IMR-90 (cell line): ENCODE data around the gene RYR2. TPM values are rescaled to one million over a fixed set of nuclear protein-coding genes. Genes with fewer than 3 reads are reported as not detected.

ENCODE experiments used
- ATAC-seq: fragments of 200-7000 bp; cut with Tn5 transposase; 2 replicates; pipeline ENCODE4 v1.9.1; 2020; ENCODE audit warnings: low read depth, mild to moderate bottlenecking, moderate library complexity
- BruUV-seq: library from RNA; stranded (reverse); fragments of 400-500 nt; replicated peaks from 2 replicates; lab custom pipeline; 2021; lab: Mats Ljungman, UMichigan
- CTCF ChIA-PET: fragments of 300-600 bp; formaldehyde crosslinking; extraction: SDS; loops from one replicate; lab custom pipeline; 2021; ENCODE audit warnings: antibody characterized with exemption; lab: Yijun Ruan, JAX
- POLR2A ChIA-PET: fragments of 300-600 bp; sonication (Branson Sonifier 250); formaldehyde crosslinking; loops from one replicate; lab custom pipeline; 2022; ENCODE audit warnings: antibody characterized with exemption; ENCODE audit not compliant: unreplicated experiment; lab: Charles Lee
- DNase-seq: peaks from one replicate; pipeline ENCODE4 v3.0.0; 2013
- H2AFZ ChIP-seq: replicated peaks from 2 replicates; pipeline ENCODE3; 2013; ENCODE audit warnings: low read length, mild to moderate bottlenecking; ENCODE audit not compliant: poor library complexity
- H2AK5ac ChIP-seq: 2 replicates; pipeline ENCODE4 v1.6.1; 2013; ENCODE audit warnings: low read depth, low read length, inconsistent platforms
- H2AK9ac ChIP-seq: replicated peaks from 2 replicates; pipeline ENCODE3; 2013; ENCODE audit warnings: mild to moderate bottlenecking, low read depth, low read length, moderate library complexity; ENCODE audit not compliant: poor library complexity
- H2BK120ac ChIP-seq: 2 replicates; pipeline ENCODE4 v1.6.1; 2013; ENCODE audit warnings: low read depth, low read length, inconsistent platforms
- H2BK15ac ChIP-seq: 3 replicates; pipeline ENCODE4 v1.6.1; 2013; ENCODE audit warnings: low read depth, low read length, inconsistent platforms
- H2BK20ac ChIP-seq: 2 replicates; pipeline ENCODE4 v1.6.1; 2013; ENCODE audit warnings: low read depth, mild to moderate bottlenecking, inconsistent platforms, low read length, moderate library complexity
- H2BK5ac ChIP-seq: 2 replicates; pipeline ENCODE4 v1.6.1; 2013; ENCODE audit warnings: mild to moderate bottlenecking, low read depth, low read length, inconsistent platforms; ENCODE audit not compliant: poor library complexity, severe bottlenecking
- H3K14ac ChIP-seq: replicated peaks from 2 replicates; pipeline ENCODE4 v1.6.1; 2013; ENCODE audit warnings: low read depth, low read length, inconsistent platforms
- H3K18ac ChIP-seq: 2 replicates; pipeline ENCODE4 v1.6.1; 2013; ENCODE audit warnings: low read depth, low read length, control low read depth
- H3K23ac ChIP-seq: 2 replicates; pipeline ENCODE4 v1.6.1; 2013; ENCODE audit warnings: low read depth, low read length, inconsistent platforms
- H3K27ac ChIP-seq: 2 replicates; pipeline ENCODE4 v1.5.1; 2013; ENCODE audit warnings: mild to moderate bottlenecking, control low read depth, low read length; ENCODE audit not compliant: insufficient read depth
- H3K27me3 ChIP-seq: 2 replicates; pipeline ENCODE4 v1.6.1; 2013; ENCODE audit warnings: low read length; ENCODE audit not compliant: control insufficient read depth, insufficient read depth
- H3K36me3 ChIP-seq: 2 replicates; pipeline ENCODE4 v1.6.1; 2013; ENCODE audit warnings: low read length, mixed read lengths; ENCODE audit not compliant: control insufficient read depth, insufficient read depth
- H3K4ac ChIP-seq: 2 replicates; pipeline ENCODE4 v1.6.1; 2013; ENCODE audit warnings: low read depth, low read length, inconsistent platforms
- H3K4me1 ChIP-seq: 2 replicates; pipeline ENCODE4 v1.6.1; 2013; ENCODE audit warnings: low read length, mixed read lengths; ENCODE audit not compliant: control insufficient read depth, insufficient read depth
- H3K4me2 ChIP-seq: 2 replicates; pipeline ENCODE4 v1.6.1; 2013; ENCODE audit warnings: low read depth, mild to moderate bottlenecking, control low read depth, low read length, moderate library complexity
- H3K4me3 ChIP-seq: 2 replicates; pipeline ENCODE4 v1.5.1; 2013; ENCODE audit warnings: low read depth, mild to moderate bottlenecking, control low read depth, low read length, moderate library complexity; ENCODE audit not compliant: insufficient read depth
- H3K56ac ChIP-seq: 2 replicates; pipeline ENCODE4 v1.6.1; 2013; ENCODE audit warnings: low read length, inconsistent platforms; ENCODE audit not compliant: insufficient read depth; ENCODE audit errors: extremely low read depth
- H3K79me1 ChIP-seq, 2 experiments: 2 replicates each; pipeline ENCODE4 v1.6.1; 2013; ENCODE audit warnings: low read length in 2 of 2, inconsistent platforms in 1 of 2, low read depth in 1 of 2
- H3K9ac ChIP-seq: 2 replicates; pipeline ENCODE4 v1.6.1; 2013; ENCODE audit warnings: low read depth, low read length, control low read depth
- H3K9me1 ChIP-seq: 2 replicates; pipeline ENCODE4 v1.6.1; 2013; ENCODE audit warnings: low read length, inconsistent platforms; ENCODE audit not compliant: insufficient read depth
- H3K9me3 ChIP-seq: 2 replicates; pipeline ENCODE4 v1.6.1; 2013; ENCODE audit warnings: low read length; ENCODE audit not compliant: control insufficient read depth, insufficient read depth
- H4K20me1 ChIP-seq: 2 replicates; pipeline ENCODE4 v1.6.1; 2013; ENCODE audit warnings: low read length, inconsistent platforms; ENCODE audit not compliant: insufficient read depth
- H4K5ac ChIP-seq: 2 replicates; pipeline ENCODE4 v1.6.1; 2013; ENCODE audit warnings: mild to moderate bottlenecking, low read depth, low read length, control low read depth
- H4K8ac ChIP-seq, 2 experiments: 2 replicates each; pipeline ENCODE4 v1.6.1; 2013; ENCODE audit warnings: low read depth in 2 of 2, low read length in 2 of 2, control low read depth in 1 of 2, inconsistent platforms in 1 of 2
- H4K91ac ChIP-seq: 2 replicates; pipeline ENCODE4 v1.6.1; 2013; ENCODE audit warnings: low read depth, low read length, inconsistent platforms; ENCODE audit not compliant: insufficient read depth
- BHLHE40 ChIP-seq: fragments of 150-350 bp; IDR thresholded peaks from 2 replicates; pipeline ENCODE4 v1.6.1; 2016; ENCODE audit warnings: mild to moderate bottlenecking, low read depth, low read length
- CEBPB ChIP-seq: IDR thresholded peaks from 2 replicates; pipeline ENCODE4 v1.6.1; 2012; ENCODE audit warnings: low read depth, low read length, improper control_type of control experiment
- CHD1 ChIP-seq: IDR thresholded peaks from 2 replicates; pipeline ENCODE4 v1.6.1; 2012; ENCODE audit warnings: low read depth, low read length, improper control_type of control experiment
- FOS ChIP-seq: fragments of 150-350 bp; IDR thresholded peaks from 2 replicates; pipeline ENCODE4 v1.6.1; 2016; ENCODE audit warnings: low read depth, low read length
- MAFK ChIP-seq: IDR thresholded peaks from 2 replicates; pipeline ENCODE4 v1.6.1; 2012; ENCODE audit warnings: low read depth, low read length, improper control_type of control experiment
- MAZ ChIP-seq: IDR thresholded peaks from 2 replicates; pipeline ENCODE4 v1.6.1; 2012; ENCODE audit warnings: low read depth, mild to moderate bottlenecking, low read length, improper control_type of control experiment, moderate library complexity, borderline replicate concordance
- MXI1 ChIP-seq: IDR thresholded peaks from 2 replicates; pipeline ENCODE4 v1.6.1; 2012; ENCODE audit warnings: low read depth, mild to moderate bottlenecking, low read length, moderate library complexity, borderline replicate concordance
- NFE2L2 ChIP-seq: fragments of 150-350 bp; IDR thresholded peaks from 2 replicates; pipeline ENCODE4 v1.6.1; 2016; ENCODE audit warnings: low read depth, mild to moderate bottlenecking, low read length
- POLR2A ChIP-seq: IDR thresholded peaks from 2 replicates; pipeline ENCODE4 v1.6.1; 2012; ENCODE audit warnings: mild to moderate bottlenecking, low read depth, low read length
- RAD21 ChIP-seq: IDR thresholded peaks from 2 replicates; pipeline ENCODE4 v1.6.1; 2012; ENCODE audit warnings: low read length, improper control_type of control experiment
- RCOR1 ChIP-seq: IDR thresholded peaks from 2 replicates; pipeline ENCODE4 v1.6.1; 2012; ENCODE audit warnings: mild to moderate bottlenecking, low read length, improper control_type of control experiment; ENCODE audit not compliant: insufficient replicate concordance
- RFX5 ChIP-seq: IDR thresholded peaks from 2 replicates; pipeline ENCODE4 v1.8.0; 2012; ENCODE audit warnings: low read depth, mild to moderate bottlenecking, low read length, moderate library complexity
- SMC3 ChIP-seq: fragments of 150-350 bp; IDR thresholded peaks from 2 replicates; pipeline ENCODE4 v1.6.1; 2016; ENCODE audit warnings: low read depth, mild to moderate bottlenecking, antibody characterized with exemption, low read length, moderate library complexity
- WGBS, 2 experiments: methylation state at CpG; one replicate each; pipeline versions ENCODE4 v1.1.5 to v1.1.7; 2013; ENCODE audit warnings: missing lambda C conversion rate in 2 of 2; ENCODE audit not compliant: insufficient read length in 1 of 2; ENCODE audit errors: extremely low coverage in 2 of 2; 5-methylcytosine and 5-hydroxymethylcytosine counted together
- dilution Hi-C: fragments of 300-500 bp; cut with HindIII; formaldehyde crosslinking; loops from one replicate; pipeline ENCODE4 v1.14.3; 2018; ENCODE audit warnings: low sequenced_read_pairs; ENCODE audit not compliant: unreplicated experiment
- in situ Hi-C: fragments of 300-500 bp; cut with MboI; formaldehyde crosslinking; loops from 3 replicates; pipeline ENCODE4 v1.14.3; 2019; ENCODE audit warnings: low sequenced_read_pairs, inconsistent platforms, mixed read lengths
- intact Hi-C: fragments of 100-400 bp; cut with micrococcal nuclease; formaldehyde crosslinking; loops from 2 replicates; pipeline ENCODE4 v1.10.0; 2022
- polyA plus RNA-seq, 3 experiments: library from polyadenylated mRNA; depleted of rRNA; stranded (reverse); fragments of >200 nt; gene quantifications; 2 replicates each; pipeline ENCODE4 v1.2.3, GENCODE V29; 2012; ENCODE audit warnings: low replicate concordance in 1 of 3
- total RNA-seq: library from RNA; depleted of rRNA; stranded (reverse); fragments of >200 nt; gene quantifications from 2 replicates; pipeline ENCODE4 v1.2.3, GENCODE V29; 2012
- TF ChIP-seq, protein P1 (sequence below): fragments of 150-350 bp; IDR thresholded peaks from 2 replicates; pipeline ENCODE4 v1.6.1; 2017; ENCODE audit warnings: mild to moderate bottlenecking, antibody characterized with exemption, low read length, low read depth
- TF ChIP-seq, protein P2 (sequence below): fragments of 150-350 bp; IDR thresholded peaks from 2 replicates; pipeline ENCODE4 v1.6.1; 2016; ENCODE audit warnings: low read depth, mild to moderate bottlenecking, low read length, moderate library complexity, borderline replicate concordance
- TF ChIP-seq, protein P3 (sequence below): conservative IDR thresholded peaks from 2 replicates; pipeline ENCODE4 v1.5.1; 2012; ENCODE audit warnings: mild to moderate bottlenecking, low read depth, low read length, improper control_type of control experiment

RYR2 gene
- total and polyA plus RNA-seq, 2 of the 4 experiments (the other 2 are of a cell fraction): not detected

DNA sequence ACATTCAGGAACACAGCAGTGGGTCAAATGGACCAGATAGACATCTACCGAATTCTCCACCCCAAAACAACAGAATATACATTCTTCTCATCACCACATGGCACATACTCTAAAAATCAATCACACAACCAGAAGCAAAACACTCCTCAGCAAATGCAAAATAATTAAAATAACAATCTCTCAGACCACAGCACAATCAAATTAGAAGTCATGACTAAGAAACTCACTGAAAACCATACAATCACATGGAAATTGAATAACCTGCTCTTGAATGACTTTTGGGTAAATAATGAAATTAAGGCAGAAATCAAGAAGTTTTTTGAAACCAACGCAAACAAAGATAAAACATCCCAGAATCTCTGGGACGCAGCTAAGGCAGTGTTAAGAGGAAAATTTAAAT lies 799.5 kb downstream of the RYR2 start:
- Histone ChIP-seq H2AK5ac (no peak overlapping the region), H3K4me1 (no peaks in the 10 kb centered on the region), H2BK20ac (no peak overlapping the region), H4K8ac (no peak overlapping the region), H4K5ac (no peak overlapping the region), H3K4me2 (no peak overlapping the region), H3K18ac (no peak overlapping the region), H2BK5ac (no peak overlapping the region), H3K9me1 (no peaks in the 10 kb centered on the region), H2AK9ac (no peak overlapping the region), H3K56ac (no peak overlapping the region), H3K79me1 (no peaks in the 10 kb centered on the region), H2BK120ac (no peak overlapping the region), H3K36me3 (no peaks in the 10 kb centered on the region), H4K91ac (no peak overlapping the region), H3K23ac (no peak overlapping the region), H3K9ac (no peak overlapping the region), H3K14ac (no peak overlapping the region), H4K20me1 (no peaks in the 10 kb centered on the region), H3K4me3 (no peak overlapping the region), H2AFZ (no peak overlapping the region), H3K9me3 (peaks cover 6% of the 10 kb centered on the region; the same call in 1 of the 2 replicates), H3K27me3 (no peaks in the 10 kb centered on the region), H3K4ac (no peak overlapping the region), H3K27ac (no peak overlapping the region), H2BK15ac (no peak overlapping the region)
- dilution Hi-C loops (no loop called here), in situ Hi-C loops (no loop called here), intact Hi-C loops (no loop called here)
- POLR2A ChIA-PET: no interaction called here
- ATAC-seq (no peak), DNase-seq (no peak)
- TF ChIP-seq CEBPB (no peak), NFE2L2 (no peak), FOS (no peak), RCOR1 (no peak), RFX5 (no peak), MAFK (no peak), CHD1 (no peak), MXI1 (no peak), POLR2A (no peak), RAD21 (no peak), SMC3 (no peak), BHLHE40 (no peak), MAZ (no peak)
- TF ChIP-seq, protein P1, sequence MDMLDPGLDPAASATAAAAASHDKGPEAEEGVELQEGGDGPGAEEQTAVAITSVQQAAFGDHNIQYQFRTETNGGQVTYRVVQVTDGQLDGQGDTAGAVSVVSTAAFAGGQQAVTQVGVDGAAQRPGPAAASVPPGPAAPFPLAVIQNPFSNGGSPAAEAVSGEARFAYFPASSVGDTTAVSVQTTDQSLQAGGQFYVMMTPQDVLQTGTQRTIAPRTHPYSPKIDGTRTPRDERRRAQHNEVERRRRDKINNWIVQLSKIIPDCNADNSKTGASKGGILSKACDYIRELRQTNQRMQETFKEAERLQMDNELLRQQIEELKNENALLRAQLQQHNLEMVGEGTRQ: no peak
- TF ChIP-seq, protein P2, sequence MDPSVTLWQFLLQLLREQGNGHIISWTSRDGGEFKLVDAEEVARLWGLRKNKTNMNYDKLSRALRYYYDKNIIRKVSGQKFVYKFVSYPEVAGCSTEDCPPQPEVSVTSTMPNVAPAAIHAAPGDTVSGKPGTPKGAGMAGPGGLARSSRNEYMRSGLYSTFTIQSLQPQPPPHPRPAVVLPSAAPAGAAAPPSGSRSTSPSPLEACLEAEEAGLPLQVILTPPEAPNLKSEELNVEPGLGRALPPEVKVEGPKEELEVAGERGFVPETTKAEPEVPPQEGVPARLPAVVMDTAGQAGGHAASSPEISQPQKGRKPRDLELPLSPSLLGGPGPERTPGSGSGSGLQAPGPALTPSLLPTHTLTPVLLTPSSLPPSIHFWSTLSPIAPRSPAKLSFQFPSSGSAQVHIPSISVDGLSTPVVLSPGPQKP: no peak
- TF ChIP-seq, protein P3, sequence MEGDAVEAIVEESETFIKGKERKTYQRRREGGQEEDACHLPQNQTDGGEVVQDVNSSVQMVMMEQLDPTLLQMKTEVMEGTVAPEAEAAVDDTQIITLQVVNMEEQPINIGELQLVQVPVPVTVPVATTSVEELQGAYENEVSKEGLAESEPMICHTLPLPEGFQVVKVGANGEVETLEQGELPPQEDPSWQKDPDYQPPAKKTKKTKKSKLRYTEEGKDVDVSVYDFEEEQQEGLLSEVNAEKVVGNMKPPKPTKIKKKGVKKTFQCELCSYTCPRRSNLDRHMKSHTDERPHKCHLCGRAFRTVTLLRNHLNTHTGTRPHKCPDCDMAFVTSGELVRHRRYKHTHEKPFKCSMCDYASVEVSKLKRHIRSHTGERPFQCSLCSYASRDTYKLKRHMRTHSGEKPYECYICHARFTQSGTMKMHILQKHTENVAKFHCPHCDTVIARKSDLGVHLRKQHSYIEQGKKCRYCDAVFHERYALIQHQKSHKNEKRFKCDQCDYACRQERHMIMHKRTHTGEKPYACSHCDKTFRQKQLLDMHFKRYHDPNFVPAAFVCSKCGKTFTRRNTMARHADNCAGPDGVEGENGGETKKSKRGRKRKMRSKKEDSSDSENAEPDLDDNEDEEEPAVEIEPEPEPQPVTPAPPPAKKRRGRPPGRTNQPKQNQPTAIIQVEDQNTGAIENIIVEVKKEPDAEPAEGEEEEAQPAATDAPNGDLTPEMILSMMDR: no peak
- CTCF ChIA-PET: no interaction called here
- BruUV-seq: no TSS peak
- no CpG with 5 or more reads among the region's 3 CpGs for WGBS, 2 experiments
